GM10847 (cell line): ENCODE data around the gene POU2AF1.

Experiments
- POLR2A ChIP-seq: IDR thresholded peaks from 2 replicates; pipeline ENCODE4 v1.6.1; 2011; ENCODE audit not compliant: insufficient read length; ENCODE audit errors: extremely low read depth

The POU2AF1 gene

DNA sequence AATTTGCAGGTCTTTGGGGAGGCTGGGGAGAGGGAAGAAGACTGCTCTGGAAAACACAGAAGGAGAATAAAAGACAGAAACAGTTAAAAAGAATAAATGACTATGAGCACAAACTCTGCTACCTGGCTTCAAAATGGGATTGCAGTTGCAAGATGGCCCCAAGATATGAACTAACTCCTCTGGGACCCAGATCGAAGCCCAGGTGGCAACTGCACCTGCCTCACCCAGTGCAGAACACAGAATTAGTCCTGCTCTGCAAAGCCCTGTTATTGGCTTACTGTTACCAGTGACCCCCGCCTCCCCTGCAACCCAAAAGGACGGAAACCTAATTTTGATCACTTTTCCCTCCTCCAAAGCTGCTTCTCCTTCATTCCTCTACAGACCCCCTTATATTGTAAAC lies 35.9 kb upstream of the POU2AF1 start:
- no peak for TF ChIP-seq POLR2A

DNA sequence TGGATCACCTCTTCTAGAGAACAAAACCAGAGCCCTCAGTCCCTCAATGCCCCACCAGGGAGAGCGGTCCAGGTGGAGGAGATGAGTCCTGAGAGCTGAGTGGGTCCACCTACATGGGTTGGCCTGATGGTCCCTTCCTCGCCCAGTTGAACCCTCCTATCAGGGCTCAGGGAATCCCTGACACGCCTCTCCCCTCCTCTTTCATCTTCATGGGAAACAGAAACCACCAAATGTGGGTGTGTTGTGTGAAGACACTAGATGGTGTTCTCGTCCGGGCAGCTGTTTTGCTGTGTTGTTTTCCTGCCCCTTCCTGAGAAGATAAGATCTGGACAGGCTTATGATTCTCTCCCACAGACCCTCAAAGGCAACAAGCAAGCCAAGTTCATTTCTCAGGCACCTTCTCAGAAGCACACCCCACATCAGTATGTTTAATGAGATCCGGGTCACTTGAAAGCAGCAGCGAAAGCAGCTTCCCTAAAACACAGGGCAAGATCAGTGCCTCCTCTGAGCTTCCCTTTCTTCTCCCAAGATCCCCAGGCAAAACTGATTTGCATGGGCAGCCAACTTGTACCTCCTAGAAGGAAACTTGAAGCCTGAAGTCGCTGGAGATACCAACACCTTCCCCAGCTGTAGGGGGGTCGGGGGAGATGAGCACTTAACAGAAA lies 35.3 kb upstream of the POU2AF1 start:
- TF ChIP-seq POLR2A = no peak

DNA sequence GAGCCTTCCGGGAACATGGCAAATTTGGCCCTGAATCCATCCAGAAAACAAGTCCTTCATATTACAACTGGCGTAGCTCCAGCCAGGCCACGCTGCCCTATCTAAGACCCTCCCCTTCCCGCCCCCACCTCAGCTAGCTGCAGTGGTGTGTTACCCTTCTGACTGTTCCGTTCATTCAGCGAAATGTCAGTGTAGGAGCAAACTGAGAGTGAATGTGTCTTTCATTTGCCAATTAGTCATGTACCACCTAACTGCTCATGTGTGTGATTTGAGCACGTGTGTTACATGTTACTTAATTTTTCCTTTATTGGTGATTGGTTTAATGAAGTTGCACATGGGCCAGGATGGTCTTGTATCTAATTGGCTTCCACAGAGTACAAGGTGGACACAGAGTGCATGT lies 34.8 kb upstream of the POU2AF1 start:
- no peak for TF ChIP-seq POLR2A

DNA sequence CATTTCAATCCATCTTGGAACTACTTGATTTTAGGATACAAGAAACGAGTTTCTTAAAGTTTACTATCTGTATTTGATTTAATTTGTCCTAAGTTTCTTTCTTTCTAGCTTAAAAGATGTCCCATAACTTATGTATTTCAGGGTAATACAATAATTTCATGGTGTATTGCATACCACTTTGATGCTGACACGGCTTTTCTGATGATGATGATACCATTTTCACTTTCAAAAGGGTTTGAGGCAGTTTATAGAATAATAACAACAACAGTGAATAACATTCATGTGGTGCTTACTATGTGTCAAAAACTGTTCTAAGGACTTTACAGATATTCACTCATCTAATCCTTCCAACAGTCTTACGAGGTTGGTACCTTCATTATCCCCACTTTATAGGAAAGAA lies 33.2 kb upstream of the POU2AF1 start:
- TF ChIP-seq POLR2A = no peak

DNA sequence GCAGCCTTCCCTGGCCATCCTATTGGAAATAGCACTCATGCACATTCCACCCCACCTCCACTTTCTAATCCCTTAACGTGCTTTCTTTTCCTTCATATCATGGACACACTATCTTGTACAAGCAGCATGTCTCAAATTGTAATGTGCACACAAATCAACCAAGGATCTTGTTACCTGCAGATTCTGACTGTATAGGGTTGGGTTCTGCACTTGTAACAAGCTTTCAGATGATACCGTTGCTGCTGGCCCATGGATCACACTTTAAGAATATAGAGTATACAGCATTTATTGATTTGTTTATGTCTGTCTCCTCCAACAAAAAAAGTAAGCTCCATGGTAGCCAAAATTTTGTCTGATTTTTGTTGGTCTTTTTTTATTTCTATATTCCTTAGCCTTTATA lies 32.4 kb upstream of the POU2AF1 start:
- no peak for TF ChIP-seq POLR2A

DNA sequence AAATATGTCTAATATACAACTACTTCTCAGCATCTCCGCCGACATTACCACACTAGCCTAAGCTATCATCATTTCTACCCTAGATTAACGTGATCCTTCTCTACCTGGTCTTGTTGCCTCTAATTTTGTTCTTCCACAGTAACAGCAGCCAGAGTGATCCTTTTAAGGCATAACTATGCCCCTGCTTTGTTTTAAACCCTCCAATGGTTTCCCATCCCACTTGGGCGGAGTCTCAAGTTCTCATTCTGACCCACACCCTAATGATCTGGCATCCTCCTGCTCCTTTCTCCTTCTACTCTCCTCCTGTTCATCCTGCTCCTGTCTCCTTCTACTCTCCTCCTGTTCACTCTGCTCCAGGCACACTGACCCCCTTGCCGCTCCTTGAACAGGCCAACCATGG lies 31.9 kb upstream of the POU2AF1 start:
- no peak for TF ChIP-seq POLR2A

DNA sequence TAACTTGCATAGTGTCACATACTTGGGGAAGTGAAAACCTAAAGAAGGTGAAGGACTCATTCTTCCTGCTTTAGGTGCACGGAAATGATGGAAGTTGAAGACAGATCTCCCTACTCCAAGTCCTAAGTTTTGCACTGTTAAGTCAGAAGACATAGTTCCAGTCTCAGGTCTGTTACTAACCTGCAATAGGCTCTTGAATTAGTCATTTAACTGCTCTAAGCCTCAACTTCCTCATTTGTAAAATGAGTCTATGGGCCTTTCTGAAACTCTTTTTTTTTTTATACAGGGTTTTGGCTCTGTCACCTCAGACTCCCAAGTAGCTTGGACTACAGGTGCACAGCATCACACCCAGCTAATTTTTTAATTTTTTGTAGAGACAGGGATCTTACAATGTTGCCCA lies 30.8 kb upstream of the POU2AF1 start:
- TF ChIP-seq POLR2A = no peak

DNA sequence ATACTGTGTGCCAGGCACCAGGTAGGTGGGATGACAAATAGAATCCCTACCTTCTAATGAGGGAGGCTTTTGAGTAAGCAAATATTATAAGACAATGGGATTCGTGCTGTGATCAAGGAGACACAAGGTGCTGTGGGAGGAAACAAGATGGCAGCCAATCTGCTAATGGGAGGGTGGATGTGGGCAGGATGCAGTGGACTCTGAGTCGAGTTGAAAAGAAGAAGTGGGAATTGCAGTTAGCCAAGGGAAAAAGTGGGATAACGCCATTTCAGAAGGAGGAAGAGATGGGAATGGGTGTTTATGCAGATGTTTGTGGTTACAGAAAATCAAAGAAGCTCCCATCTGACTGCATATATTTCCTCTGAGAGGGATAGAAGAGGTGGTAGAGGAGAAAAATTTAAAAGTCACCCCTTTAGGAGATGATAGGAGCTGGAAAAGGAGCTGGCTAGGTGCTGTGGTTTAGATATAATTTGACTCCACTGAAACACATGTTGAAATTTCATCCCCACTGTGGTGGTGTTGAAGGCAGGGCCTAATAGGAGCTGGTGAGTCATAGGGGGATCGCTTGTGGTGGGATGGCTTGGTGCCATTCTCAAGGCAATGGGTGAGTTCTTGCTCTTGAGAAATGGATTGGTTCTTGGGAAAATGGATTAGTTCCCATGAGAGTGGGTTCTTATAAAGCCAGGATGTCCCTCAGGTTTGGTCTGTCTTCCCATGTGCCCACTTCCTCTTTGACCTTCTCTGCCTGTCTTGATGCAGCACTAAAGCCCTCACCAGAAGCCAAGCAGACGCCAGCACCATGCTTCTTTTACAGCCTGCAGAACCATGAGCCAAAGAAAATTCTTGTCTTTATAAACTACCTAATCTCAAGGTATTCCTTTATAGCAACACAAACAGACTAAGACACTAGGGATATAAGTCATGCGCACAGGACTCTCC lies 30.0 kb upstream of the POU2AF1 start:
- no peak for TF ChIP-seq POLR2A

DNA sequence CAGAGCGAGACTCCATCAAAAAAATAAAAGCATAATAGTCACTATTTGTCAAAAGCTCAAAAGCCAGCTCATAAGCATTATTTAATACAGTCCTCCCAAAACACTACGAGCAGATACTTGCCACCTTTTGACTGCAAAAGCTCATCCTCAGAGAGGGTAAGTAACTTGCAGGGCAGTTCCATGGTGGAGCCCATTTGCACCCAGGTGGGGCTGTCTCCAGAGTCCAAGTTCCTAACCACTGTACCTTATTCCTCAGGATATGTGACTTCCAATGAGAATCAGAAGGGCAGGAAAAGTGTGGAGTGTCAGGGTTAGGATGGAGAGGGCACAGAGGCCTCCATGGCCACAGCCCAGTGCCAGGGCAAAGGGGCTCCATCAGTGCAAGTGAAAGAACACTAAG lies 28.6 kb upstream of the POU2AF1 start:
- TF ChIP-seq POLR2A = no peak

DNA sequence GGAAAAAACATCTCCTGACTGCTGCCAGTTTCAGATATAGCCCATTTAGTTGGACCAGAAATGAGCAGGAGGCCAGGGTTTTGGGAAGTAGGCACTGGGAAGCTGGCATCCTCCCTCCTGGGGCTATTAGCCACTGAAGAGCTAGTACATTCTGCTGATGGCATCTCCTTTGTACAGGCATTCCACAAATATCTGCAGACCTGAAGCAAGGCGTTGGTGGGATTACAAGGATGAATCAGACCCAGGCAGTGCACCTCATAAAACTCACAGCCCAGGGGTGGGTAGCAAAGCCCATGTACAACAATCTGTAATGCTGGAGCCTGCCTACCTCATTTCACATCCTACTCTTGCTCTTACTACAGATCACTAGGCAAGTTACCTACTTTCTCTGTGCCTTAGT lies 27.5 kb upstream of the POU2AF1 start:
- no peak for TF ChIP-seq POLR2A

DNA sequence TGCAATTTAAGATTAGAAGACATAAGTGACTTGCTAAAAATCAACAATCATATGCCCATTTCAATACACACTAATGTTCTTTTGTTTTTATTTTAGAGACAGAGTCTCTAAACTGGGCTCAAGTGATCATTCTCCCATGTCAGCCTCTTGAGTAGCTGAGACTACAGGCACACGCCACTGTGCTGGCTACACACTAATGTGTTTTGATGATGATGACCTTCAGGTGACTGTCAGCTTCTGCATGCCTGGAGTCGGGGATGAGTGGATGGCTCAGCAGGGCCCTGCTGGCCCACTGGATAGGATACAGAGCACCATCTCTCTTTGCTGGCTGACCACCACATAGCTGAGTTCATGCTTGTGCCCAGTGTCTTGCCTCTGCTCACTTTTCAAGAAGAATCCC lies 27.0 kb upstream of the POU2AF1 start:
- TF ChIP-seq POLR2A = no peak

DNA sequence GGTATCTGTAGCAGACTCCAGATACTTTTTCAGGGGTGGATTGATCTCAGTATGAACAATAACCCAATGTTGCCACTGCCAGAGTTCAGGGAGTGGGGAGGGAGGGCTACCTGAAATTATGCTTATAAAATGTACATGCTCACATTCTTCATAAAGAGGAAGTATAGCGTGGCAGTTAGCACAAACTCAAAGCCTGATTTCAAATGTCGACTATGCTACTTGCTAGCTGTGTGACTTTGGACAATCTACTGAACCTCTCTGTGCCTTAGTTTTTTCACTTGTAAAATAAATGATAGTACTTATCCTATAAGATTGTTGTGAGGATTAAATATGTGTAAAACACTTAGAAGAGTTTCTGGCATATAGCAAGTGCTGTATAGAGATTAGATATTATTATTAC lies 26.5 kb upstream of the POU2AF1 start:
- TF ChIP-seq POLR2A = no peak

DNA sequence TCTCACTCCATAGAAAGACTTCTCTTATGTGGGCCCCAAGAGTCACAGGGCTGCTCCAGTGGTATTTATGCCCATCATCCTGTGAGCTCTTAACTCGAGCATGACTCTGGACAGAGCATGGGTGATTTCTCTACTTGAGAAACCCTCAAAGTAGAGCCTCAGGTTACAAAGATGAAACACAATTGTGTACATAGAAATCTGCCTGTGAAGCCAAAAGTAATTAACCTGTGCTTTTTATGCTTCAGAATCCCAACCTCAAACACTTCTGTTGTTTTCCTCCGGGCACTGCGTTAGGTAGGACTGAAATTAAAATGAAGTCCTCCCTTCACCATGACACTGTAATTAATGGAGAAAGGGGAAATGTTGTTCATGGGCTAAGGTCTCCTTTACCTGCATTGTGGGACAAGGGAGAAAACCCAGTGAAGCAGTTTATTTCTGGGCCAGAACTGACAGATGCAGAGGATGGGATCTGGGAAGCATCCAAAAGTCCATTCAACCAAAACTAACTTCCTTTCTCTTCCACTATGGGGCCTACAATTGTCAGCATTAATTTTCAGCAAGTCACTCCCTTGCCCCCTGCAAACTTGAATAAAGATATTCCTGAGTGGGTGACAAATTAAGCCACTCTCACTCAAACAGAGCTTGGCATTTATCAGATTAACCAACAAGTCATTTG lies 24.1 kb upstream of the POU2AF1 start:
- TF ChIP-seq POLR2A = no peak

DNA sequence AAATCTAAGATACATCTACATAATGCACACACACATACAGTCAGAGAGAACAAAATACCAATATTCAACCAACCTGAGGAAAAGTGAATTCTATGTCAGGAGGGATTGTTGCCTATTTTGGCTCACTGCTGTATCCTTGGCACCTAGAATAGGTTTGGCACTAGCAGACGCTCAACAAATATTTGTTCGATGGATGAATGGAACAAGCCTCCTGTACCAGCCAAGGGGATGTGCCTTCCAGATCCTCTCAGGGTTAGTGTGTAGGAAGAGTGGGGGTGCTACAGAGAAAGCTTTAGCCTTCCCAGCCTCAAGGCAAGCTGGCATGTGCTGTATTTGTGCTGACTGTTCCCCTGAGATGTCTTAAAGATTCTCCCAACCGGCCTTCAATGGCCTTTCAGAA lies 23.3 kb upstream of the POU2AF1 start:
- no peak for TF ChIP-seq POLR2A

DNA sequence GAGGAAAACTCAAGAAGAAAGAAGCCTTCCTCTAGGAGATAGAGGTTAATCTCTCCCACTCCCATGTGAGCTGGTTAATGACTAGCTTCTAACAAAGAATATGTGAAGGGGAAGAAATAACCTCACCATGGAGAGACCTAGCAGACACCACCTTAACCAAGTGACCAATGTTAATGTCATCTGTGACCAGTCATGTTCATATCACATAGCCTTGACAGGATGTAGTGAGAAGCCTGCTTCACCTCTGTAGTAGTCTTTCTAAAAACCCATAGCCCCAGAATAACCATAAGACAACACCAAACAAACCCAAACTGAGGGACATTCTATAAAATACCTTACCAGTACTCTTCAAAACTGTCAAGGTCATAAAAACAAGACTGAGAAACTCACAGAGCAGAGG lies 21.5 kb upstream of the POU2AF1 start:
- no peak for TF ChIP-seq POLR2A
